NCI-H2107 (cell line): ENCODE data around the gene ARHGDIG.
"Not testable (repeated sequence)": the region's sequence is repeated elsewhere in the genome, so short reads cannot be mapped to it uniquely, and the experiment has no call there.

Experiments
- DNase-seq: peaks from one replicate; lab custom pipeline; 2025; lab: John Stamatoyannopoulos, UW

The ARHGDIG gene

GRCh38 chr16:330741-331140 is 50.4 kb downstream of the ARHGDIG start:
- DNase-seq = no peak

DNA sequence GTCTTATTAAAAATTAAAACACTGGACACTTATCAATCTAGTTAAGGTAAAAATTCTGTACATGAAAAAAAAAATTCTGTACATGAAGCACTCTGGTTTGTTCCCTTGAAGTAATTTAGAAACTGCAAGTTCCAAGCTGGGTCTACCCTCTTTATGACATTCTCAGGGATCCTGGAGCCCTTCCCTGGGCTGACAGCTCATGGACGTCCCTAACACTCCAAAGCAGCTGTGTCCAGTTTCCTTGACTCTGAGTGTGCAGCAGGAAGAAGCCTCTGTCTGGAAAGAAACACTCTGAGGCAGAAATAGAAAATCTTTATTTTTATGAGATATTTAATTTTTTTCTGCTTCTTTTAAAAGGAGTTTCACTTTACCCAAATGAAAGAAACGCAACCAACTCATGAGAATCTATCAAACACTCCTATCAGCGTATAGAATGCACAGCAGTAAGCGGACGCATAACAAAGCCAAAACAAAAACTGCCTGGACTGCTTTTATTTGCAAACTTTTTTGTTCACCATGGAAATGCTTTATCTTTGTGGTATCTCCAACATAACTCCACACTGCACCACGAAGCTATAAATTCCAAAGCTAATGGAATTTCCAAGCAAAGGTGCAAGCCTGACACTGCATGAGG is 50.9 kb downstream of the ARHGDIG start:
- not testable (repeated sequence) for DNase-seq
